ENCODE data around the gene CDC14B.

- no peak for TF ChIP-seq CTCF (IDR thresholded peaks at IDR 0.05; ENCODE audit: poor library complexity, severe bottlenecking)
- no peak for TF ChIP-seq POLR2AphosphoS5 (IDR thresholded peaks at IDR 0.05)
- TF ChIP-seq EP300 (conservative IDR thresholded peaks at IDR 0.05; ENCODE audit: poor library complexity, severe bottlenecking), result no peak
- no peak for TF ChIP-seq SMC3 (conservative IDR thresholded peaks at IDR 0.05; ENCODE audit: poor library complexity)
- TF ChIP-seq EZH2 (IDR thresholded peaks at IDR 0.05; ENCODE audit: borderline replicate concordance, insufficient read depth, low read length, poor library complexity, severe bottlenecking), result no peak
- no peak for TF ChIP-seq RAD21 (conservative IDR thresholded peaks at IDR 0.05)
- TF ChIP-seq REST (IDR thresholded peaks at IDR 0.05; ENCODE audit: borderline replicate concordance), result no peak
- no peak for TF ChIP-seq TAF1 (IDR thresholded peaks at IDR 0.05; ENCODE audit: low read depth)
- TF ChIP-seq MXI1 (conservative IDR thresholded peaks at IDR 0.05; ENCODE audit: poor library complexity, severe bottlenecking), result no peak
Observed at GRCh38 chr9:96514800-96515158, 104.9 kb downstream of the CDC14B start.

All from neural cell (in vitro differentiated cells).